ENCODE data around the gene DAZAP1.

The DAZAP1 gene

DNA sequence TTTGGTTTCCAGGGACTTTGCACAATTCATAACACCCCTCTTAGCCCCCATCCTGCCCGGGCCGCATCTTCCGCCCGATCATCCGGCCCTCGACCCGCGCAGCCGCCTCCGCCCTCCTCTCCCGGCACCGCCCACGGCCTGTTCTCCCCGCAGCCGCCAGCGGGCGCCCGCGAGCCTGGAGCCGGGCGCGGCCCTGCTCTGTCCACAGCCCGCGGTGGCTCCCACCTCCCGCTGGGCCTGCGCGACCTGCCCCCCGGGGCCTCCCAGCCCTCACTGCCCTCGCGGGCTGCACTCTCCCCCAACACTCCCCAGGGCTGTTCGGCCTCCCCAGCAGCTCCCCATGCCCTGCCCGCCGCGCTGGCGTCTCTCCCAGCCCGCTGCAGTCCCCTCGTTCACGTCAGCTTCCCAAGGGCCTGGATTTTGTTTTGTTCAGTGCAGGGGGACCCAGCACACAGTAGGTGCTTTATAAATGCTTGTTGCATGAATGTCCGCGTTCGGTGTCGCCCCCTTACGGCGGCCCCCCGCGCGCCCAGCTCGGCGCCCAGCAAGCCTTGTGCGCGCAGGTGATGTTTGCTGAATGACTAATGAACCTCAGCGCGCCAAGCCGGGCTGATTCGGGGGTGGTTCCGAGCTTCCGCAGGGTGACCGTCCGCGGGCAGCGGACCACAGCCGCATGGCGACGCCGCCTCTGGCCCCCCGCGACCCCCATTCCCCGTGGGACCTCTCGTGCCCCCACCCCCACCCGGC is 38.0 kb downstream of the DAZAP1 start:
- peak; percentile 70 to 81 for DNase-seq

DNA sequence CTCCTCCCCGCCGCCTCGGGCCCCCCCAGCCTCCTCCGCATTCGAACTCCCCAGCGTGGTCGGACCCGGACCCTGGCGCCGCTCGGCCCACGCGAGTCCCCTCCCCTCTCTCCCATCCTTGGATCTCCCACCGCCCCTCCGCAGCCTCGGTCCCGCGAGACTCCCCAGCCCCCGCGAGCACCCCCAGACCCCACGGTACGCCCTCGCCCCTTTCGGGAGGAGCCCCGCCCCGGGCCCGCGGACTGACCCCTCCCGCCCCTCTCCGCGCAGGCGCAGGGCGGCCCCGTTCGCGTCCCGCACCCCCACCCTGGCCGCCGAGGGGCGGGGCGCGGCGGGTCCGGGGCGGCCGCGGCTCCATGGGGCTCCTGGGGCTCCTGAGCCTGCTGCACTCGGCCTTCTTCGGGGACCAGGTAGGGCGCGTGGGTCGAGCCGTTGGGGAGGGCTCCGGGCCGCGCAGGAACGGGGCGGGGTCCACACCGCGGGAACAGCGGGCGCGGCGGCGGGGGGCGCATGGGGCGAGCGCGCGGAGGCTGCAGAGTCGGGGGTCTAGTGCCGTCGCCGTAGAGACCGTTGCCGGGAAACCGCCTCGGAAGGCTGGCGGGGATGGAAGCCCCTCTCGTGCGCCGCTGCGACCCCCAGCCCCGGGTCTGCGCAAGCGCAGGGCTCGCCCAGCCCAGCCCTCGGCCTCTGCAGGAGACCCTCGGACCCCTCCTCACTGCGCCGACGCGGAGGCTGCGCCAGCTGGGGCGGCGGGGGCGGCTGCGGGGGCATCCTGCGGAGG is 38.7 kb downstream of the DAZAP1 start:
- no peak for DNase-seq

DNA sequence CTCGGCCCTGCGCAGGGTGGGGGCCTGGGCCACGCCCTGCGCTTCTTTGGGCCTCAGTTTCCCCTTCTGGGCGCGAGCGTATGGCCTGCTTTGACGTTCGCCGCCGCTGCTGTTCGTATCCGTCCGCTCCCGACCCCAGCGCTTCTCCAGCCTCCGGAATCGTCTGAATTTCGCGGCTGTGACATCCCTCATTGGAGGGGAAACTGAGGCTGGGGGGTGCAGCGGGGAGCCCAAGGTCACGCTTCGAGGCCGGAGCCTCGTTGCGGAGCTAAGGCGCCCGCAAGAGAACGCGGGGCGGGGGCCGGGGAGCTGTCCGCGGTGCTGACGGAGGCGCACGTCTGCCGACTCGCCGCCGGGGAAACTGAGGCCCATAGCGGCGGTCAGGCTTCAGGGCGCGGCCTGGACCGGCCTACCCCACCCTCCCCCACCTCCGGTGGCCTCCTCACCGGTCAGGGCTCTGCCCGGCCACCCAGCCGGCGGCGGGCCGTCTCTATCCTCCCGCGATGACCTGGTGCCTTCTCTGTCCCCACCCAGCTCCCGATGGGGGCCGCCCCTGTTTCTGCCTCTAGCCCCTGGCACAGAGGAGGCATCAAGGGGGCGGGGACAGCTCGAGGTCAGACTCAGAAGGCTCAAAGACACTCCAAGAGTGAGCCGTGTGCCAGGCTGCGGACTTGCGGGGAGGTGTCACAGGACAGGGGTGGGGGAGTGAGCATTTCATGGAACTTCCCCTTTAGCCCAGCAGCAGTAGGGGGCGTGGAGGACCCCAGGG is 39.5 kb downstream of the DAZAP1 start:
- peak in 1 of 2 donors; percentile 26 for DNase-seq

DNA sequence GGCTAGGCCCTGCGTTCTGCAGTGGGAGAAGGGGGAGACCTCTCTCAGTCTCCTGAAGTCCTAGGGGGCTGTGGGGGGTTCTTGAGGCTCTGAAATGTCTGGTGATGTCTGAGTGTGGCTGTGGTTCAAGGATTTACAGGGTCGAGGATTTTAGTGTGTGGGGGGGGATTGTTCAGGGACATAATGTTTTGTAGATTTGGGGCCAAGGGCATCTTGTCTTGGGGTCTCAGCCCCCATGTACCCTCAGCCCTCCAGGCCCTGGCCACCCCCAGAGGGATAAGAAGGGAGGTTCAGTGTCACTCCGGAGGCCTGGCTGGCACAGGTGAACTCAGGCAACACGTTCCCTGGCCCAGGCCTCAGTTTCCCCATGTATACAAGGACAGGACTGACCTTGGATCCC is 40.1 kb downstream of the DAZAP1 start:
- no peak for DNase-seq

DNA sequence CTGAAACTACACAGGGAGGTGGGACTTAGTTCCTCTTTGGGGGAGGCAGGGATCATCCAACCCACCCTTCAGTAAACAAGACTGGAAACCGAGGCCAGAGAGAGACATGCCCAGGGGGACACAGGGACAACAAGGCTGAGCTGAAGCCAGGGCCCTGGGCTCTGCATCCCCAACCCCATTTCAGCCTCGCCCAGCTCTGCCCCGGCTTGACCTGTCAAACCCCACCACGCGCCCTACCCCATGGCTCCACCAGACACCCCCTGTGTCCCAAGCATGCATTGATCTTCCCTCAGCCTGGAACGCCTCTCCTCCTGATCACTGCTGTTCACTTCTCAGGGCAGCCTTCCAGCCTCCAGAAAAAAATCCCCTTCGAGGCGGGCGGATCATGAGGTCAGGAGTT is 40.6 kb downstream of the DAZAP1 start:
- no peak for DNase-seq

DNA sequence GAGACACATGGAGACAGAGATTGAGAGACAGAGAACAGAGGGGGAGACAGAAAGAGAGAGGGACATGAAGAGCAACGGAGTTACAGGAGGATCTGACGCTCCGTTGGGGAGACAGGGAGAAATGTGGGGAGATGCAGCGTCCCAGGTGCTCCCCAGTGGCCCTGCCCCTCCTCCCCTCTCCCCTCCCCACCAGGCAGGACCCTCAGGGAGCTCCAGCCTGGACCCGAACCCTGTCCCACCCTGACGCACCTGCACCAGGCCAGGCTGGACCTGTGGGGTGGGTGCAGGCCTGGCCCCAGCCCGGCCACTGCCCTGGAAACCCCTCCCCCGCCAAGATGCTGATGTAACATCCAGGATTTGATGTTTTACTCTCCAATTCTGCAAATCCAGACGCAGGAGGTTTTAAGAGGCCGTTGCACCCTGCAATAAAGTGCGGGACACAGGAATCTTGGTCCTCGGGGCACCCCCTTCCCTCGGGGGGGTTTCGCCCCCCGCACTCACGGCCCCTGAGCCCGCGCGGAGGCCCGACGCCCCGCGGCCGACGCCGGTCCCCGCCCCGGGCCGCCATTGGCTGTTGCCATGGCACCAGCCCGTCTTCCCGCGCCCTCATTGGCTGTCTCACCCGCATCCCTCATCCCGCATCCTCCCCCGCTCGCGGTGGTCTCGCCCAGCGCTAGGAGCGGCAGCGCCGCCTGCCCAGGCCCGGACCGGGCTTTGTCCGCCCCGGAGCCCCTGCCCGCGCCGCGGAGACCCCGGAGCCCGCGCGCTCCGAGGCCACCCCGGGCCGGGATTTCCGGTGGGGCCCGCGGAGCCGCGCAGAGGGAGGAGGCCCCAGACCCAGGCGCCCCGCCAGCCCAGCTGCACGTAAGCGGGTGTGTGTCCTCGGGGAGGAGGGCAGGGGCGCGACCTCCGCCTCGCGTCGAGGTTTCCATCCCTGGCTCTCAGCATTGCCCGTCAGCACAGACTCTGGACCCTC is 42.4 kb downstream of the DAZAP1 start, which contains the start of gene APC2:
TSS of gene APC2 (plus strand) at position 655 of the 976 bp plus-strand sequence. CDS start 2,881 bp downstream, outside the sequence.
- DNase-seq = peak; percentile 36 to 40

DNA sequence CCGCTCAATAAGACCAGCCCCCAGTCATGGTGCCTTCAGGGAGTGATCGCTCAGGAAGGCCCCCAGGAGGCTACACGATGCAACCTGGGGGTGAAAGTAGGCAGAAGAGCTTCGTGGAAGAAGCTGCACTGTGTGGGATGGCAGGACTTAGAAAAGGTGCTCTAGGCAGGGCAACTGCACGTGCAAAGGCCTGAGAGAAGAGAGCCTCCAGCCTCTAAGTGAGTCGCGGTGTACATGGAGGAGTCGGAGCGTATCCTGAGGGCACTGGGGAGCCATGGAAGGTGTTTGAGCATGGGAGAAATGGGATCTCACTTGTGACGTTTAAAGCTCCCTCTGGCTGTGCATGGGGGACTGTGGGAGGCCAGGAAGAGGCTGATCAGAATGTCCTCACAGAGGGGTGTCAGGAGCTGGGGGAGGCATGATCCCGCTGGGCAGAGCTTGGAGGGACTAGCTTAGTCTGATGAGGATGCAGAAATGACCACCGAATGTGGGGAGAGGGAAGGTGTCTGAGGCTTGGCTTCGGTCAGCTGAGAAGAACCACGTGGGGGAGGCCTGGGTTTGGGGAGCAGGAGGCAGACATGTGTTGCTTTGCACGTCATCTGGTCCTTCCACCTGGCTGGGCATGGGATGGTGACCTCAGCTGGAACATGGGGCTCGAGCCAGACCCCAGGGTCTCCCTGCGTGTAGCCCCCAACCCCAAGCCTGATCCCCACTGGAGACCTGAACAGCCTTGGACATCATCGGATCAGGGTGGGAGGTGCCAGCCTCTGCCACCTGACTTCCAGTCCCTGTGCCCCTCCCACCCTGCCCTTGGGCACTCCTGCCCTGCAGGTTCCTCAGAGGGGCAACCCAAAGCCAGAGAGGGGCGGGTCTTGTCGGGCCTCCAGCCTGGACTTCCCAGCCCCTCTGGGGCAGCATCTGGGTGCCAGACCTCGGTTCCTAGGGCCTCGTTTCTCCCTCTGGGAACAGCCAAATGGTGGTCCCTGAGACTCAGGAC is 43.6 kb downstream of the DAZAP1 start:
- no peak for DNase-seq

DNA sequence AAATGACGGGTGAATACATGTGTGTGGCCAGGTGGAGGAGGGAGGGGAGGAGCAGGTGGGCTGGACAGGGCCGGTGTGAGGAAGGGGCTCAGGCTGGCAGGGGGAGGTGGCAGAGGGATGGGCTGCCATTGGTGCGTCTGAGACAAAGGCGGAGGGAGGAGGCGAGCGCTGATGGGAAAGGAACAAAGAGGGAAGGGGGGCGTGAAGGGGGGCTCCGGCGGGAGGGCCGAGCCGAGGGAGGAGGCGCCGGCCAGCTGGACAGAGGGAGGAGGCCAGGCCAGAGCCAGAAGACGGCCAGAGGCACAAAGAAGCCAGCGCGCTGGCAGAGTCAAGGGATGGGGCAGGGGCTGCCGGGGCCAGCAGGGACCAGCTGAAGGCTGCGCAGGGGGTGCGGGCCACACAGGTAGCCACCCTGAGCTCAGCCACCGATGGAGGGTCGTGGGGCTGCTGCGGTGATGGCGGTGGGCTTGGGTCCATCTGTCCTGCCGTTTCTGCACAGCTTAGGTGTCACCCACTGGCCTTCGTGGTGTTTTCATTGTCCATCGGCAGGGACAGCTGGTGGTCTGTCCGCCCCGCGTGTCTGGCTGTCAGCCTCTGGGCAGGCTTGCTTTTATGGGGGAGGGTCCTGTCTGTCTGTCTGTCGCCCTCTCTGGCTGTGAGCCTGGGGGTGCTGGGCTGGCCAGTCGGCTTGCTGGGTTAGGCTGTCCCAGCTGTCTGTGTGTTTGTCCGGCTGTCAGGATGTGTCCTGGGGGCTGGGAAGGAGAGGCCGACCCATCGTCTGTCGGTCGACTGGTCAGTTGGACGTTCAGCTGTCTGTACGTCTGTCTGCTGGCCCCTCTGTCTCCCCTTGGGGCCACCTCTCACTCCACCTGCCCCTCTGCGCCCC is 44.8 kb downstream of the DAZAP1 start:
- no peak for DNase-seq

DNA sequence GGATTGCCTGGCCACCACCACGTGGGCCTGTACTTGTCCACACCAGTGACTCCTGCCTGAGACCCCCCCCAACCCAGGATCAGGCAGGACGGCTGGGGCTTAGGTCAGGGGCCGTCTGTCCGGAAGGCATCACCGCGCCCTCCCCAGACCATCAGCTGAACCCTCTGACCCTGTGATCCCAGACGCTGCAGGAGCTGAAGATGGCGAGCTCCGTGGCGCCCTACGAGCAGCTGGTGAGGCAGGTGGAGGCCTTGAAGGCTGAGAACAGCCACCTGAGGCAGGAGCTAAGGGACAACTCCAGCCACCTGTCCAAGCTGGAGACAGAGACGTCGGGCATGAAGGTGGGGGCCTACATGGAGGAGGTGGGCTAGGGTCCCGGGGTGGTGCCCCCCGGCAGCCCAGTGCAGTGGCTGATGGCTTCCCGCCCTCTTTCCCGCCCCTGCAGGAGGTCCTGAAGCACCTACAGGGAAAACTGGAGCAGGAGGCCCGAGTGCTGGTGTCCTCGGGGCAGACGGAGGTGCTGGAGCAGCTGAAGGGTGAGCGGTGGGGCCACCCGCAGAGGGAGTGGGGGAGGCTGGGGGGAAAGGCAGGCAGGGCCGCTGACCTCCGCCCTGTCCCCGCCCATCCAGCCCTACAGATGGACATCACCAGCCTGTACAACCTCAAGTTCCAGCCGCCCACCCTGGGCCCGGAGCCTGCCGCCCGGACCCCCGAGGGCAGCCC is 45.6 kb downstream of the DAZAP1 start:
- no peak for DNase-seq

DNA sequence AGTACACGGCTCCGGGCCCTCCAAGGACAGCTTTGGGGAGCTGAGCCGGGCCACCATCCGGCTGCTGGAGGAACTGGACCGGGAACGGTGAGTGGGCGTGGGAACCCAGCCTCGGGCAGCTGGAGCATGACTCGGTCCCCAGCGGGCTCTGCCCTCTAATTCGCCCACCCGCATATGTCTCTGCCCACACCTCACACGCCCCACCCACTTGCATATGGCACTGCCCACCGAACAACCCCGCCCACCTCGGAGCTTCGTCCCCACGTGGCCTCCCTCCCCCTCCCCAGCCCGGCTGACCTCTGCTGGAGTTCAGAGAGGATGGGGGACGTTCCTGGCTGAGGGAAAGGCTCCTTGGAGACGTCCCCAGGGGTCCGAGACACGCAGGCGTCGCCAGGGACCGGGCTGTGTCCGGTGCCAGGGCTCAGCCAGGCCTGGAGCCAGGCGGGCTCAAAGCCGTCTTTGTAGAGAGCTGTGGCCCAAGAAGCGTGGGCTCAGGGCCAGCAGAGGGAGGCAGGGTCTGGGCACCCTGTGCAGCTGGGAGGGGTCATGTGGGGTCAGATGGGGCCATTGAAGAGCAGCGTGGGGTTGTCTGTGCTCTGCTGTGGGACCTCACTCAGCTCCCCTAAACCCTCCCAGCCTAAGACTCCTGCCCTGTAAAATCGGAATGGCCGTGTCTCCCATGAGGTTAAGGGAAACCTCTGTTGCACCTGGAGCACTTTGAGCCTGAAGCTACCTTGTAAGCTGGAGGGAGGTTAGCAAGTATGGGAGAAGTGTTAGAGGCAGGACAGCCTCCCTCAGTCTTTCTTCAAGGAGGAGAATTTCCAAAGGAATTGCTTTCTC is 46.4 kb downstream of the DAZAP1 start:
- no peak for DNase-seq

DNA sequence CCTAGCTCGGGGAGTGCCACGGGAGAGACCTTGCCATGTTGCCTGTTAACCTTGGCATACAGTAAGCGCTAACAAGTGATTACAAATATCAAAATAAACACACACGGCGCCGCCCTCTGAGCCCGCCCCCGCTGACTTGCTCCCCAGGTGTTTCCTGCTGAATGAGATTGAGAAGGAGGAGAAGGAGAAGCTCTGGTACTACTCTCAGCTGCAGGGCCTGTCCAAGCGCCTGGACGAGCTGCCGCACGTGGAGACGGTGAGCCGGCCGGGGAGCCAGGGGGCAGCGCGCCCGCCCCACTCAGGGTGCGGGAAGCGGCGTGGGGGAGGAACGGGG is 47.6 kb downstream of the DAZAP1 start:
- DNase-seq = no peak

DNA sequence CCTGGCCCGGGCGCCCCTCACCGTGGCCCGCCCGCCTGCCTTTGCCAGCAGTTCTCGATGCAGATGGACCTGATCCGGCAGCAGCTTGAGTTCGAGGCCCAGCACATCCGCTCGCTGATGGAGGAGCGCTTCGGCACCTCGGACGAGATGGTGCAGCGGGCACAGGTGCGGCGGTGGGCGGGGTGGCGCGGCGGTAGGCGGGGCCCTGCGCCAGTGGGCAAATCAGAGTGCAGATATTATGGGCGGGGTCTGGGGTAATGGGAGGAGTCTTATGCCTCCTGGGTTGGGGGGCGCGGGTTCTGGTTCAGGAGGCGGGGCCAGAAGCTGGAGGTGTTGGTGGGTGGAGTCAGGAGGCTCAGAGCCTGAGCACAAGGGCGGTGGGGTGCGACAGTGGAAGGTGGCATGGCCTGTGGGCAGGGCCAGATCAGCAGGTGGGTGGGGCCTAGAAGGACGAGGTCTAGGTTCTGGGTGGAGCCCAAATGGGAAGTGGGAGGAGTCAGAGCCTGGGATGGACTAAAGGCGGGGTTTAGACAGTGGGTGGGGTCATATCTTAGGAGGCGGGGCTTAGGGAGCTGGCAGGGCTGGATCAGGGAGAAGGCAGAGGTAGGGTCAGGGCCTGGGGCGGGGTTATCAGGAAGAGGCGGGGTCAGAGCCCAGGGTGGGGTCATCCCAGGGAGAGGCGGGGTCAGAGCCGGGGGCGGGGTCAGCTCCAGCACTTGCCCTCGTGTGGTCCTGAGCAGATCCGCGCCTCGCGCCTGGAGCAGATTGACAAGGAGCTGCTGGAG is 48.1 kb downstream of the DAZAP1 start:
- DNase-seq = peak; percentile 69 to 70

DNA sequence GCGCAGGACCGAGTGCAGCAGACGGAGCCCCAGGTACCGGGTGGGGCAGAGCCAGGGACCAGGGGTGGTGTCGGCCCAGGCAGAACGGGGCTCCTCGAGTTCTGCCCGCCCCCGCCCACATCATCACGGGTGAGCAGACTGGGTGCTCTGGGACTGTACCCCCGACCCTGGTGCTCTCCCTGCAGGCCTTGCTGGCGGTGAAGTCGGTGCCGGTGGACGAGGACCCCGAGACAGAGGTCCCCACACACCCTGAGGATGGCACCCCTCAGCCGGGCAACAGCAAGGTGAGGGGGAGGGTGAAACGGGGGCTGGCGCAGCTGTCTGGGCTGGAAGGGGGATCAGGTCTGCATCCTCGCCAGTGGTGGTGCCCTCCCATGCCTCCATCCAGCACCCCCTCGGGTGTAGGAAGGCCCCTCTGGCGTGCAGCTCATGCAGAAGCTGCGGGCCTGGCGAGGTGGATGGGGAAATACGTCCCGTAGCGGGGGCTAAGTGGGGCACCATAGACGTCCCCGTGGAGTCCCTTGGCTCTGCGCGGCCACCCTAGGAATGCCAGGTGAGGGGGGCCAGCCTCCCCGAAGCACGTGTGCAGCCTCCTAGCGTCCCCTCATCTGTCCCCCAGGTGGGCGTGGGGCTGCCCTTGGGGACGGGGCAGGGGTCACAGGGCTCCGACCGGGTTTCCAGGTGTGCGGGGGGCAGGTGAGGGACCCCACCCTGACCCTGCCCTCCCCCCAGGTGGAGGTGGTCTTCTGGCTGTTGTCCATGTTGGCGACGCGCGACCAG is 48.9 kb downstream of the DAZAP1 start:
- DNase-seq = no peak

DNA sequence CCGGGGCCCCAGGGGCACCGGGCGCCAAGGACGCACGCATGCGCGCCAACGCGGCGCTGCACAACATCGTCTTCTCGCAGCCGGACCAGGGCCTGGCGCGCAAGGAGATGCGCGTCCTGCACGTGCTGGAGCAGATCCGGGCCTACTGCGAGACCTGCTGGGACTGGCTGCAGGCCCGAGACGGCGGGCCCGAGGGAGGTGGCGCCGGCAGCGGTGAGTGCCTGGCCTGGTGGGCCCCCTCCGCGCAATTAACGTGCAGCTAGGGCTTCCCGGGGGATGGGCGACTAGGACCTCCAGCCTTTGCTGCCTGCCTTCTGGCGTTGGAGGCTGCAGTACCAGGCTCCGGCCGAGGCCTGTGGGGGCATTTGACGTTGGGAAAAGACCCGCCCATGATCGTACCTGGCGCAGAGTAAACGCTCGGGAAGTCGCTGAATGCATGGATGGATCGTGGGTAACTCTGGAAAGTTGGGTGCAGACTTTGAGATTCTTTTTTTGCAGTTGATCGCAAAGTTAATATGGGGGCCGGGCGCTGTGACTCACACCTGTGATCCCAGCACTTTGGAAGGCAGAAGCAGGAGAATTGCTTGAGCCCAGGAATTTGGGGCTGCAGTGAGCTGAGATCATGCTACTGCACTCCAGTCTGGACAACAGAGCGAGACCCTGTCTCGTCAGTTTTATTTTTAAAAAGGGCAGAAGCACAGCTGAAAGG is 49.8 kb downstream of the DAZAP1 start:
- no peak for DNase-seq

DNA sequence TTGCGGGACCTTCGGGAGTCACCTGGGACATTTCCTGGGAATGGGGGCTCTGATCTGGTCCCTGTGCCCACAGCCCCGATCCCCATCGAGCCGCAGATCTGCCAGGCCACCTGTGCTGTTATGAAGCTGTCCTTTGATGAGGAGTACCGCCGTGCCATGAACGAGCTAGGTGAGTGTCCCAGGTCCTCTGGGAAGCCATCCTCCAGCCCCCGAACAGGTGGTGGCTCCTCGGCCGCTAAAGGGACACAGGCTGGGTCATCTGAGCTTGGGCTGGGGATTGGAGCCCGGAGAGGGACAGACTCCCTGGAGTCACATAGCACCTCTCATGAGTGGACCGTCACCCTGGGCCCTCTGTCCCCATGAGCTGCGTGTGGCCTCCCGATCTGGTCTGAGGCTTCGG is 50.5 kb downstream of the DAZAP1 start:
- no peak for DNase-seq

DNA sequence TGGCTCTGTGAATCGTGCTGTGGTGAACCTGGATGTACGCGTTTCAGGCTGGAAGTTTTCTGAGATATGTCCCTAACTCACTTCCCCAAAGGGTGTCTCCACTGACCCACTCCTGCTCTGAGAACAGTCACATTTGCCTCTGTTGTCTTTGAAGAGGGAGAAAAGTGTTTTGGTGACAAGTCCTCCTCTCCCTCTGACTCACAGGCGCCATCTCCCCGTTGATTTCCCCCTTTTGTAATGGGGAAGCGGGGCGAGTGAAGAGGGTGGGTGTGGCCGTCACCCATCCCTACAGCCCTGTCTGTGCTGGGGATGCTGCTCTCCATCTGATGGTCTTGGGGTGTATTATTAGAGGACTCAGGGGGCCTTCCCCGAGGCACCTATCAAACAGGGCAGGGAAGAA is 52.1 kb downstream of the DAZAP1 start:
- peak in 1 of 2 donors; percentile 27 for DNase-seq

Measured in CD4-positive, alpha-beta T cell treated with Interleukin-4 for 1 hour (primary cell).